Lower leg skin (tissue), 3 donors: ENCODE results near the gene FAM107B.

Experiments used
- CTCF ChIP-seq, 3 donors: fragments of 450-650 bp; IDR thresholded peaks; one replicate each; pipeline ENCODE4 v1.5.1; 2016; ENCODE audit warnings: antibody characterized with exemption in 3 of 3, mild to moderate bottlenecking in 3 of 3, moderate library complexity in 2 of 3
- POLR2A ChIP-seq, 2 donors: fragments of 450-650 bp; IDR thresholded peaks; one replicate each; pipeline ENCODE4 v1.6.1; 2016 to 2017; ENCODE audit warnings: antibody characterized with exemption in 2 of 2, mild to moderate bottlenecking in 1 of 2, moderate library complexity in 1 of 2

- TF ChIP-seq CTCF (IDR thresholded peaks at IDR 0.05) (no peak), POLR2A (IDR thresholded peaks at IDR 0.05) (no peak)
Observed at GRCh38 chr10:14678637-14679036, 96.1 kb downstream of the FAM107B start.
